Measurements from ENCODE around the gene SPR. TPM values are rescaled to one million over a fixed set of nuclear protein-coding genes. Genes with fewer than 3 reads are reported as not detected.

Gene SPR
- total RNA-seq, 2 experiments from 2014 or later, result 1.3 to 3.1 TPM

DNA sequence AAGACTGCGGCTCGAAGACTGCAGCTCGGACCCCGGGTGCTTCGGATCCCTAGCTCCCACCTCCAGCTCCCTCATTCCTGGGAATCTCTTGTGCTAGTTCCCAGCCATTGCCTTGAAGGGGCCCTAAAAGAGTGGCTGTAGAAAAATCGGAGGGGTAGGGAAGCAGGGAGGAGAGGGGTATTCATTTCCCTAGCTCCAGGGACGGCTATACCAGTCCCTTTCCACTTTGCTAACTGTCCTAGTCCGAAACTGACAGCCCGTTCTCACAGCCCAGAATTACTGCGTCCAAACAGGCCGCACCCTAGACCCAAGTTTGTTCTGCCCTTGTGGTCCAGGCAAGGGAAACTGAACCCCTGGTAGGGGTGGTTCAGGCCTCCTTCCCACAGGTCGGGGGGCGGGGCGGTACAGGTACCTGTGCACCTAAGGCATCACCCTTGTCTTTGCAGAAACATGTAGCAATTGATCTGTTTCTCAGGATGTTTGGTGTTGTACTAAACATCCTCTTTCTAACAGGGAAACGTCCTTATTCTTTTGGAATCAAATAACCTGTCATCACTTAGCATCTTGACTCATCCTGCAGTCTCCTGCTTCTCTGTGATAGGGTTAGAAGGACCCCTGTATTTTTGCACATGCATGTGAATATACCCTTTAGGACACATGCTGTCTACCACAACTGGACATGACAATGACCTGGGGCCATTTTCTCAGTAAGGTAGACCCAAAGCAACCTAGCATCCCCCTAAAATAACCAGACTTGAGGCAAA, 34.1 kb downstream of the SPR start:
- Mint-ChIP-seq H3K4me1 (peaks cover 29% of the 10 kb centered on the region), H3K27me3 (peaks cover 84% of the 10 kb centered on the region), H3K9me3 (ENCODE audit: low read depth) (no peaks in the 10 kb centered on the region), H3K4me3 (no peak overlapping the region), H3K27ac (no peak overlapping the region), H3K36me3 (no peaks in the 10 kb centered on the region)
- DNase-seq (peak; percentile 31), ATAC-seq (no peak)
- CTCF ChIA-PET, result interaction anchor here (0.7 to 1.3 kb wide), 2 partner anchors 53 kb away, joined by 3 to 4 read pairs; no protein-coding TSS in a partner anchor

DNA sequence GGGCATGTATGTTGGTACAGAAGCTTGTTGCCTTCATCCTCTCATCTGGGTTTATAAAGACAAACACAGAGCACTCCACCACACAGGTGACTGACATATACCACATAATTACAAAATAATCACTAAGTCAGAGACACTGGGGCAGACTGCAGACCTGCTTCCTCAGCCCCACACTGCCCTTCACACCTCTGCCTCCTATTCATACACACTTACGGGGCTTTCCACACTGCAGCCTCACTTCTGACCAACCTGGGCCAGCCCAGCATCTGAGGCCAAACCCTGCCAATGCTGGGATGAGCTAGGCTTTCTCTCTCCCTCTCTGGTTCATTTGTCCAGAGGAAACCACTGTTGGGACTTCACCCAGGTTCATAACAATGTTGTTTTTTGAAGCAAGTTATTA, 34.6 kb downstream of the SPR start:
- no peaks in the 10 kb centered on the region for H3K36me3 Mint-ChIP-seq
- peaks cover 78% of the 10 kb centered on the region for H3K27me3 Mint-ChIP-seq
- H3K4me1 Mint-ChIP-seq, result peaks cover 24% of the 10 kb centered on the region
- DNase-seq, result peak; percentile 15
- ATAC-seq, result no peak
- H3K27ac Mint-ChIP-seq, result no peak overlapping the region
- CTCF ChIA-PET, result interaction anchor here (1.3 kb wide), 1 partner anchor 52 kb away, joined by 4 read pairs; no protein-coding TSS in a partner anchor
- H3K4me3 Mint-ChIP-seq, result no peak overlapping the region
- no peaks in the 10 kb centered on the region for H3K9me3 Mint-ChIP-seq (ENCODE audit: low read depth)

DNA sequence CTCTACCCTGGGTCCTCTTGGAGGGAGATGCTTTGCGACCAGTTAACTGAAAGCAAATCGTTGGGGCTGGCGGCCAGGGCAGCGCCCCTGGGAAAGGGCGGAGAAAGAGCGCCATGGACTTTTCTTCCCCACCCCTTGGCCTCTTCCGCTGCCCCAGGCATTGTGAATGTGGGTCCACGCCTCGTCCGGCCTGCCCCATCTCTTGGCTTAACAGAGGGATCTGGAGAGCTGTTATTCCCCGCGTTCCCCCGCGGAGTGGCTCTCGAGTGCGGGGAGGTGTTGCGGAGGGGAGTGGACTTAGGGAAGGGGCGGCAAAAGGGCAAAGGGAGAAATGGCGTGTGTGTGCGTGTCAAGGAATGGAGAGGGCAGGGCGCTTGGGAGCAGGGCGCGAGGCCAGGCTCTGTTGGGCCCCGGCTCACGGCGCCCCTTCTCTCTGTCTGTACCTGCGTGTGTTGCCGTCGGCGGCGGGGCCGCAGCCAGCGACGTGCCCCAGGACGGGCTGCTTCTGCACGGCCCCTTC, 36.7 kb downstream of the SPR start:
- peak; percentile 27 for ATAC-seq
- Mint-ChIP-seq H3K9me3 (ENCODE audit: low read depth) (no peaks in the 10 kb centered on the region), H3K36me3 (no peaks in the 10 kb centered on the region), H3K27ac (no peak overlapping the region), H3K4me3 (no peak overlapping the region), H3K27me3 (peaks cover 69% of the 10 kb centered on the region), H3K4me1 (peaks cover 18% of the 10 kb centered on the region)
- no peak for DNase-seq
- CTCF ChIA-PET, result interaction anchor here (1.7 to 5.5 kb wide), 2 partner anchors 31 to 37 kb away, joined by 6 to 26 read pairs; partner anchors contain the start of gene SPR

DNA sequence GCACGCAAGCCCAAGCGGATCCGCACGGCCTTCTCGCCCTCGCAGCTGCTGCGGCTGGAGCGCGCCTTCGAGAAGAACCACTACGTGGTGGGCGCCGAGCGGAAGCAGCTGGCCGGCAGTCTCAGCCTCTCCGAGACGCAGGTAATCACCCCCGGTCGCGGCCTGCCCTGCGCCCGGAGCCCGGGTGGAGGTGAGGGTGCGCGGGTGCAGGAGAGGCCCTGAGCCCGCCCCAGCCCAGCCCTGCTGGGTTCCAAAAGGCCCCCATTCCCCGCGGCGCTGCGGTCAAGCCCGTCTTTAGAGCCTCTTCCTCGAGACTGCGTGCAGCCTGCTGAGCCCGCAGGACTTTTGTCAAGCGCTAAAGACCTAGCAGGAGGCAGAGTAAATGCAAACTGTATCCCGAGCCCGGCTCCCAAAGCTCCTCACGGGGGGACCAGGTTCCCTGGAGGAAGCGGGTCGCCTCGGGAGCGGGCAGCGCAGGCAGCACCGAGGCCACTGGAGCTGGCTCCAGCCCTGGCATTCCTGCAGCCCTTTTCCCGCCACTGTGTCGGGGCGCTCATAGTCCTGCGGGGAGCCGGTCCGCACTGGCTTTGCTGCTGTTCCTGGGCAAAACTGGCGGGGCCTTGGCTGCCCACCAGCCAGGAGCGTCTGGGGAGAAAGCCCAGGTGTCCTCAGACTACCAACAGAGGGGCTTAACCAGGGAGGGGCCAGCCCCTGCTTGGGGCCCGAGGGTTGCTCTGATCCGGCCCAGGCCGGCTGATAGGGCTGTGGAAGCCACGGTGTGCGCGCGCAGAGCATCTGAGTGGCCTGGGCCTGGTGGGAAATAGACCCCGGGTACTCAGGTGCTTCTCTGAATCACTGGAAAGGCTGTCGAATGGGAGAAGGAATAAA, 37.4 kb downstream of the SPR start:
- Mint-ChIP-seq H3K4me1 (peaks cover 14% of the 10 kb centered on the region), H3K36me3 (no peaks in the 10 kb centered on the region), H3K27me3 (peaks cover 62% of the 10 kb centered on the region), H3K4me3 (no peak overlapping the region), H3K27ac (no peak overlapping the region), H3K9me3 (ENCODE audit: low read depth) (no peaks in the 10 kb centered on the region)
- CTCF ChIA-PET, result interaction anchor here (0.6 to 5.5 kb wide), 4 partner anchors 32 to 69 kb away, joined by 3 to 26 read pairs (median 8); no protein-coding TSS in a partner anchor
- DNase-seq (peak; percentile 57), ATAC-seq (peak; percentile 42)

DNA sequence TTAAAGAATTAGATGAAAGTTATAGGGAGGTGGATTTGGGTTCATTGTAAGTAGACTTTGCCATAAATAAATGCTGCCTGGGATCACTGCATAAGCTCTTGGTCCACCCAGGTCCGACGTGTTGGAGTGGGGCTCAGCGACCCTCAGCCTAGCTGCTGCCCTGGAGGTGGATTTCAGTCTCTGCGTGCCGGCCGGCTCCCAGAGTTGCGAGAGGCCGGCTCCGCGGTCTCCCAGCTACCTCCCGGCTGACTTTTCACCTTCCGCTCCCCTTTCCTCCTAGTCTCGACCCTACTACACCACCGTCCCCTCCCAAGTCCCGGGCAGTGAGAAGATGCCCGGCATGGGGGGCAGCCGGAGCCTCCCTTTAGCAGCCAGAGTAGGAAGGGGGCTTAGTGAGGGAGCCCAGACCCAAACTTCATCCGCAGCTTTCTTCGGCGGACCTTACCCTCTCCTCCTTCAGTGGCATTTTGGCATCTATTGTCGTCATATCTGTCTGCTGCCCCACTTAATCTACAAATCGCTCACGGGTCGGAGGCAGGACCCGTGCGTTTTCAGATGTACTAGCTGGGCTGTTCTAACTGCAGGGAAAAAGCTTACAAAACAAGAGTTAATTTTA, 38.2 kb downstream of the SPR start:
- no peaks in the 10 kb centered on the region for H3K9me3 Mint-ChIP-seq (ENCODE audit: low read depth)
- H3K27ac Mint-ChIP-seq, result no peak overlapping the region
- H3K27me3 Mint-ChIP-seq, result peaks cover 54% of the 10 kb centered on the region
- DNase-seq (no peak), ATAC-seq (no peak)
- CTCF ChIA-PET, result interaction anchor here (0.6 to 5.5 kb wide), 10 partner anchors 7 to 252 kb away, joined by 3 to 26 read pairs (median 4); partner anchors contain the start of gene EMX1
- H3K4me3 Mint-ChIP-seq, result no peak overlapping the region
- peaks cover 11% of the 10 kb centered on the region for H3K4me1 Mint-ChIP-seq
- H3K36me3 Mint-ChIP-seq, result no peaks in the 10 kb centered on the region

DNA sequence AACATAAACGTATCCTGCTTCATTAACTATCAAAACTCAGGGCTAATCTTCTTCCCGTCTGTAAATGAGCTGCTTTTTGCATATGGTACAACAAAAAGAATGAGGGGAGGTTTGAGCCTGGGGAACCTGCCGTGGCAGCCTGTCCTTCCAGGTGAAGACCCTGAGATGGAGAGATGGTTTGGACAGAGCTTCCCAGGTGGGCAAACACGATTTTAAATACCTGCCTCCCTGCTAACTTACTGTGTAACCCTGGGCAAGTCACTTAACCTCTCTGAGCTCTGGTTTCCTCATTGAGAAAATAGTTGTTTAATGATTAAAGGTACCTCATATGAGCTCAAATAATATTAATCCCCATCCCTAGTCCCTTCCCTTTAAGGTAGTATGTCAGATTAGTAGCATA, 39.2 kb downstream of the SPR start:
- peaks cover 47% of the 10 kb centered on the region for H3K27me3 Mint-ChIP-seq
- H3K36me3 Mint-ChIP-seq, result no peaks in the 10 kb centered on the region
- CTCF ChIA-PET, result interaction anchor here (1.2 to 5.5 kb wide), 7 partner anchors 8 to 251 kb away, joined by 3 to 26 read pairs (median 5); partner anchors contain the start of gene EMX1
- peaks cover 10% of the 10 kb centered on the region for H3K4me1 Mint-ChIP-seq
- H3K9me3 Mint-ChIP-seq (ENCODE audit: low read depth), result no peaks in the 10 kb centered on the region
- H3K27ac Mint-ChIP-seq, result no peak overlapping the region
- no peak for ATAC-seq
- H3K4me3 Mint-ChIP-seq, result no peak overlapping the region
- DNase-seq, result no peak

DNA sequence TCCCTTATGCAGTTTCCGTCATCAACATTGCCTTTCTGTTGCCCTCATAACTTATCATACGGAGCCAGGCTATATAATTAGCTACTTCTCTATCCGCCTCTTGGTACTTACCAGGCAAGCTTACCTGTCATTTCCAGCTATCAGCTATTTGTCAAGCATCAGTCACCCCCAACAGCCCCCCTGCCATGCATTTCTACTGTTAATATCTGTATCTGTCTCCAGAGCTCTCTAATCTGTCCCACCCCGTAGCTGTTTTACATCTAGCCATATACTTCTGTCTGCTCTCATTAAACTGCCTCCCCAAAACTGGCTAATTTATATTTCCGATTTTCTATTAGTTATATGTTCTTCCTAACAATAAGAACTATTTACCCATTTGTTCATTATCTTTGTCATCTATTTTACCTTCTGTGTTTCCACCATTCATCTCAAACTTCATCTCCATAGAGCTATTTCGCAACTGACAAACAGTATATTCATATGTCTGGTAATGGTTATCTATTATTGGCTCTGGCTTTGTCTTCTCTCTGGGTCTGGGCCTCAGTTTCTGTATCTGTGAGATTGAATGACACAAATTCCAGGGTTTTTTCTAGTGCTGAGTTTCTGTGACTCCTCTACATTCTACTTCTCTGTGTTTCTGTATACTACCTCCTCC, 39.7 kb downstream of the SPR start:
- CTCF ChIA-PET, result interaction anchor here (1.2 to 5.5 kb wide), 9 partner anchors 9 to 777 kb away, joined by 3 to 26 read pairs (median 5); partner anchors contain the start of gene EMX1
- no peaks in the 10 kb centered on the region for H3K36me3 Mint-ChIP-seq
- no peak for ATAC-seq
- no peak for DNase-seq
- no peak overlapping the region for H3K4me3 Mint-ChIP-seq
- peaks cover 41% of the 10 kb centered on the region for H3K27me3 Mint-ChIP-seq
- H3K27ac Mint-ChIP-seq, result no peak overlapping the region
- peaks cover 14% of the 10 kb centered on the region for H3K4me1 Mint-ChIP-seq
- H3K9me3 Mint-ChIP-seq (ENCODE audit: low read depth), result no peaks in the 10 kb centered on the region

DNA sequence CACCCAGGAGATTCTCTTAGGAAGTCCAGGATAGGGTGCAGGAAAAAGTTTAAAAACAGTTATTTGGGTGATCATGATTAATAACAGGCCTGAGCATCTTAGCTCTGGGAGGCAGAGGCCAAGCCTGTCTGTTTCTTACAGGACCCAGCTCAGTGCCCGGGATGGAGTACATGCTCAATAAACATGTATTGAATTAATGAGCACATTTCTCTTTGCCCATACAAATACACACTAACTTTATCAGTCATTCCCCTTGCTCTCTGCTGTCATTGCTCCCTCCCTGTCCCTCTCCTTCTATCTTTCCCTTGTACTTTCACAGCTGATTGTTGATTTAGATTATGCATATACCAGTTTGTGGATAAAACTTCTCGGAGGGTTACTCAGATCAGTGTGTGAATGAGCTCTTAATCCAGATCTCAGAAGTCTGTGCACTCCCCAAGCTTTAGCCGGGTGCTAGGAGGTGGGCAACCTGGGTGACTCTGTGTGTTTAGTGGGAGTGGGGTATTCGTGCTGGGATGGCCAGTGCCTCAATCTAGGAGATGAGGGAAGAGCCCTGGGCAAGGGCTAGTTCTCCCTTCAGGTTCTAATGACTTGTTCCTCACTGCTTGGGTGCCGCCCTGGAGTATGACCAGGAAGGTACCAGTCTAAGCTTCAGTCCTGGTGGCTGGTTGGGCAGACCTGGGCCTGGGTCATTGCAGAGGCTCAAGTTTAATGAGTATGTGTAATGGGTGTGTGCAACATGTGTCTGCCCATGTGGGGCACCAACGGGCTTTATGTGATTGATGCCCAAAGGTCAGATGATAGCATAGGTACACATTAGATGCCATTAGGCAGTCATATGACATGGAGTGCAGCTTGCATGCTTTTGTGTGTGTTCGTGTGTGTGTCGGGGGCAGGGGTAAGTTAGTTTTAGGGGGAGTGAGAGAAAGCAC, 40.7 kb downstream of the SPR start:
- Mint-ChIP-seq H3K4me3 (no peak overlapping the region), H3K36me3 (no peaks in the 10 kb centered on the region), H3K4me1 (peaks cover 18% of the 10 kb centered on the region), H3K27me3 (peaks cover 31% of the 10 kb centered on the region), H3K27ac (no peak overlapping the region), H3K9me3 (ENCODE audit: low read depth) (no peaks in the 10 kb centered on the region)
- DNase-seq, result no peak
- ATAC-seq, result no peak
- CTCF ChIA-PET, result interaction anchor here (0.8 to 5.5 kb wide), 6 partner anchors 10 to 778 kb away, joined by 3 to 26 read pairs (median 5); partner anchors contain the start of gene EMX1

DNA sequence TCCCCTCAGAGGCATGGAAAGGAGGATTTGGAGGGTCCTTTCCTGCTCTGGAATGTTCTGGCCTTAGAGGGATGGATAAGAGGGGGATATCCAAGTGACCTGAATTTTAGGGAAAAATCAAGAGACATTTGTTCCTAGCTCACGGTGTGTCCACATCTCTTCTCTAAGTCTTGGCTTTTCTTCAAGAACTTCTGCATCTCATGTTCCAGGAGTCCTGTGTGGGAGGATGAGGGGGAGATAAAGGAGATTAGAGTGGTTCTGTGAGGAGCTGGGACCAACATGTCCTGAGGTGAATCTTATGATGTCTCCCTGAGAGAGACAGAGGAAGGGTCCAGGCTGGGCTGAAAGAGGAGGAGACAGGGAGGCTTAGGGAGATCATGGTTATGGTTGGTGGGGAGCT, 41.8 kb downstream of the SPR start:
- Mint-ChIP-seq H3K4me1 (peaks cover 13% of the 10 kb centered on the region), H3K27ac (no peak overlapping the region), H3K27me3 (peaks cover 20% of the 10 kb centered on the region), H3K4me3 (no peak overlapping the region), H3K9me3 (ENCODE audit: low read depth) (no peaks in the 10 kb centered on the region), H3K36me3 (no peaks in the 10 kb centered on the region)
- DNase-seq, result no peak
- CTCF ChIA-PET, result interaction anchor here (0.8 to 5.5 kb wide), 3 partner anchors 12 to 45 kb away, joined by 3 to 26 read pairs (median 6); partner anchors contain the start of gene EMX1
- ATAC-seq, result no peak

DNA sequence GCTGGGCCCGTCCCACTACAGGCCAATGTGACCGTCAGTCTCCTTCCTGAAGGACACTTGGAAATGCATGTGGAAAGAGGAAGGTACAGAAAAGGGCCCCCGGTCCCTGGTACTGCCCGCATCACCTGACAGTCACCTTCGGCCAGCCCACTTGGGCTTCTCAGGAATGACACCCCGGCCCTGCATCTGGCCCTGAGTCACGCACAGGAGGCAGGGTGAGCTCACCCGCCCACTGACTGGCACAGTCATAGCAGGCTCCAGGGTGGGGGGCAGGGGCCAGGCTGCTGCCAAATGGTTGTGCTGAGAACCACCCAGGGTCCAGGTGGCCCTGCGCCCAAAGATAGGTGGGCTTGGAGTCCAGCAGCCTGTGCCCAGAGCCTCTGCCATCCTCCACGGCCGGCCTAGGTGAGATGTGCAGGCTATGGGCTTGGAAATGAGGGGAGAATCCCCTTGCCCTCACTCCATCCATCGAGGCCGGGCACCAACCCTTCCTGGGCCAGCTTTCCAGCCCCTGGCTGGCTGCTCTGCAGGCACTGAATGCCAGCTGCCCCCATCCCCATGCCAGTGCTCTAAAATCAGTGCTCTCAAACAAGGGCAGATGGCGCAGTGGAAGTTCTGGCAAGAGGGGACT, 44.2 kb downstream of the SPR start:
- CTCF ChIA-PET, result interaction anchor here (1.3 to 4.5 kb wide), 2 partner anchors 38 to 67 kb away, joined by 3 to 24 read pairs; no protein-coding TSS in a partner anchor
- Mint-ChIP-seq H3K36me3 (no peaks in the 10 kb centered on the region), H3K4me1 (peaks cover 16% of the 10 kb centered on the region), H3K27me3 (peaks cover 13% of the 10 kb centered on the region), H3K27ac (no peak overlapping the region), H3K4me3 (no peak overlapping the region), H3K9me3 (ENCODE audit: low read depth) (no peaks in the 10 kb centered on the region)
- ATAC-seq, result no peak
- no peak for DNase-seq

DNA sequence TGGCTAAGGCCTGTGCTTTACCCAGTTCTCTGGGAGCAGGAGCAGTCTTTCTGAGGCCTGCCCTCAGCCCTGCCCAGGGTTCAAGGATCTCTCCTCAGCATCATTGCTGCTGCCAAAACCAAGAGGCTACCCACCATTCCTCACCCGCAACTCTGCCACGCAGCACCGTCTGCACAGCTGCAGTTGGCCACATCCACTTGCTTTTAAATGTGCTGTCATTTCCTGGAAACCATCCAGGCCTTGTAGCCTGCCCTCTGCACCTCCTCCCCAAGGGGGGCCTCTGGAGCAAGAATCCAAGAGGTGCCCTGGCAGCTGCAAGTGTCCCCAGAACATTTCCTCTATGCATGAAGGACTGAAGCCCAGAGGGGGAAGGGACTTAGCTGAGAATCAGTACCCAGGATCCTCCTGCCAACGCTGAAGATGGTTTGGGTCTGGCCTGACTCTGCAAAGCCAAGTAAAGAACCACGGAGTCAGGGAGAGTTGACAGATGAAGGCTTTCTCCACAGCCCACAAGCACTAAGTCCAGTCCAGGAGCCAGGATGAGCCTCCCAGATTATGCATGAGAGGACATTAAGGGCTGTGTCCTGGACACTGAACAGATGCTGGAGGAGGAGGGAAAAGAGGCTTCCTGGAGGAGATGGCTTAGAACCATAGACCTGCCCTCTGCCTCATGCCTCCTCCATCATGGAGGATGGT, 45.0 kb downstream of the SPR start:
- Mint-ChIP-seq H3K4me1 (peaks cover 16% of the 10 kb centered on the region), H3K27ac (no peak overlapping the region), H3K36me3 (no peaks in the 10 kb centered on the region), H3K27me3 (peaks cover 13% of the 10 kb centered on the region), H3K4me3 (no peak overlapping the region), H3K9me3 (ENCODE audit: low read depth) (no peaks in the 10 kb centered on the region)
- peak; percentile 48 for ATAC-seq
- DNase-seq, result peak; percentile 60
- CTCF ChIA-PET, result interaction anchor here (1.3 to 4.5 kb wide), 3 partner anchors 38 to 68 kb away, joined by 3 to 24 read pairs (median 3); no protein-coding TSS in a partner anchor
